A549 treated with RU486 at 1 μM for 4 hours (cell line): ENCODE results near the gene GTF2H2. TPM values are rescaled to one million over a fixed set of nuclear protein-coding genes. Genes with fewer than 3 reads are reported as not detected.

Experiments used
- total RNA-seq: library from RNA; stranded (reverse); fragments of 200-300 nt; extraction: Qiagen RNA extraction; gene quantifications from 5 replicates; pipeline ENCODE4 v1.2.3, GENCODE V29; 2022; ENCODE audit warnings: low read depth

GTF2H2 gene
- total RNA-seq: 10.2 to 17.0 TPM (median 11.1 TPM) in 5 replicates

DNA sequence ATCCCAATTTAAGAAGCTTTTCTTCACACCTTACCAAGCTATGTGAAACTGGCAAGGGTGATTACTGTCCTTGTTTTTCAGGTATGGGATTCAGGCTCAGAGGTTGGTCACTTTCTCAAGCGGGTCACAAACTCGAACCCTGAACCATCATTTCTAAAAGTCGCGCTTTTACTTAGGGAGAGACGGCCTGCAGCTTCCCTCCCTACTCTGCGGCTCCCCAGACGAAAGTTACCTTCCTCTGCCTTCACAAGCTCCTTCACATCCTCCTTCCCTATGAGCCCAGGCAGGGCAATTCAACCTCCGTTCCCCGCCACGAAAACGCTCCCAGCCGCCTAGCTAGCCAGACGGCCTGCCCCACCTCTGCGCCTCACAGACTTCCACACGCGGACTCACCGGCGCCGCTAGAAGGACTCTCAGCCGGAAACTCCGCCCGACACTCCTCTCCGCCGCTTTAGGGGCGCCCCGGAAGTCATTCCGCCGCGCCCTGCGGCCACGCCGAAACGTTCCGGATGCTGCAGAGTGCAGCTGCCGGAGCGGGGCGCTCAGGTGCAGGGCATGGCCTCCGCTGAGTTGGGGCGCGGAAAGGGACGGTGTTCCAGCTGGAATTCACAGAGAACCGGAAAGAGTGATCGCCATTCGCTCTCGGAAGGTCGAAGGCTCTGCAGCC, at the start of gene GTF2H2:
TSS of gene GTF2H2 (minus strand) at position 415 of the 667 bp plus-strand sequence. CDS start 4,913 bp downstream, outside the sequence.

GRCh38 chr5:71025289-71025953, 42.1 kb downstream of the GTF2H2 start, which contains the start of gene NAIP:
Gene NAIP, minus strand, starts transcription at chr5:71025339. Its CDS starts 12,424 bp downstream, at chr5:71012915.

Other genes with a start within 250 kb of the GTF2H2 start
- 0.98 to 2.2 TPM (median 1.3 TPM) in 5 replicates for gene SERF1A, start 167.0 kb downstream of the GTF2H2 start, total RNA-seq
- 41.6 to 75.9 TPM (median 61.9 TPM) in 5 replicates for gene SMN1, start 142.6 kb downstream of the GTF2H2 start, total RNA-seq
- gene NAIP, start 42.3 kb downstream of the GTF2H2 start, total RNA-seq: 0.27 to 0.54 TPM (median 0.36 TPM) in 5 replicates